Neutrophil (primary cell): ENCODE data around the gene GABRA5.
"Not testable (repeated sequence)": the region's sequence is repeated elsewhere in the genome, so short reads cannot be mapped to it uniquely, and the experiment has no call there.

Source experiments
- H3K27ac ChIP-seq: fragments of 200-600 bp; sonication (generic); 2 replicates; pipeline ENCODE4 v1.5.1; 2016; ENCODE audit warnings: mild to moderate bottlenecking, moderate library complexity
- H3K27me3 ChIP-seq: fragments of 200-600 bp; sonication (generic); 2 replicates; pipeline ENCODE4 v1.6.0; 2016; ENCODE audit warnings: mild to moderate bottlenecking
- H3K36me3 ChIP-seq: fragments of 200-600 bp; sonication (generic); 2 replicates; pipeline ENCODE4 v1.5.1; 2017
- H3K4me1 ChIP-seq, 2 experiments: fragments of 200-600 bp in 1 of 2; sonication (generic) in 1 of 2; 1 replicate in 1 of 2; 2 replicates in 1 of 2; pipeline versions ENCODE4 v1.5.1 to v1.6.1; 2013 to 2016; ENCODE audit warnings: low read depth in 1 of 2, low read length in 1 of 2, mild to moderate bottlenecking in 1 of 2, moderate library complexity in 1 of 2; ENCODE audit not compliant: control insufficient read depth in 1 of 2, insufficient read depth in 1 of 2
- H3K4me3 ChIP-seq, 2 experiments: fragments of 200-600 bp in 1 of 2; sonication (generic) in 1 of 2; 1 replicate in 1 of 2; 2 replicates in 1 of 2; pipeline ENCODE4 v1.5.1; 2013 to 2016; ENCODE audit warnings: low read depth in 1 of 2, low read length in 1 of 2, mild to moderate bottlenecking in 1 of 2, moderate library complexity in 1 of 2
- H3K9me3 ChIP-seq: fragments of 200-600 bp; sonication (generic); 2 replicates; pipeline ENCODE4 v1.5.1; 2016
- CTCF ChIP-seq: fragments of 200-600 bp; sonication (generic); IDR thresholded peaks from 2 replicates; pipeline ENCODE4 v1.5.1; 2016; ENCODE audit warnings: antibody characterized with exemption

GABRA5 gene

GRCh38 chr15:26892182-26892518 is 25.3 kb downstream of the GABRA5 start:
- Histone ChIP-seq H3K9me3 (no peaks in the 10 kb centered on the region), H3K27me3 (peaks cover 29% of the 10 kb centered on the region), H3K27ac (no peak overlapping the region), H3K36me3 (no peaks in the 10 kb centered on the region), H3K4me3 (no peak overlapping the region), H3K4me1 (no peaks in the 10 kb centered on the region)
- TF ChIP-seq CTCF, result no peak

- Histone ChIP-seq H3K9me3 (no peaks in the 10 kb centered on the region), H3K4me3 (no peak overlapping the region), H3K27ac (no peak overlapping the region), H3K27me3 (peaks cover 29% of the 10 kb centered on the region), H3K4me1 (no peaks in the 10 kb centered on the region), H3K36me3 (no peaks in the 10 kb centered on the region)
- no peak for TF ChIP-seq CTCF
Measured at GRCh38 chr15:26892678-26893077, 25.8 kb downstream of the GABRA5 start.

- H3K27ac ChIP-seq, result no peak overlapping the region
- H3K4me3 ChIP-seq, result no peak overlapping the region
- H3K4me1 ChIP-seq, result no peaks in the 10 kb centered on the region
- peaks cover 29% of the 10 kb centered on the region for H3K27me3 ChIP-seq
- no peaks in the 10 kb centered on the region for H3K36me3 ChIP-seq
- H3K9me3 ChIP-seq, result no peaks in the 10 kb centered on the region
- TF ChIP-seq CTCF, result no peak
Measured at GRCh38 chr15:26893351-26894065, 26.6 kb downstream of the GABRA5 start.

- no peaks in the 10 kb centered on the region for H3K9me3 ChIP-seq
- no peak for TF ChIP-seq CTCF
- no peaks in the 10 kb centered on the region for H3K4me1 ChIP-seq
- peaks cover 29% of the 10 kb centered on the region for H3K27me3 ChIP-seq
- H3K27ac ChIP-seq, result no peak overlapping the region
- H3K36me3 ChIP-seq, result no peaks in the 10 kb centered on the region
- H3K4me3 ChIP-seq, result no peak overlapping the region
Measured at GRCh38 chr15:26894181-26894580, 27.3 kb downstream of the GABRA5 start.

GRCh38 chr15:26895346-26895745 is 28.5 kb downstream of the GABRA5 start:
- H3K9me3 ChIP-seq, H3K27ac ChIP-seq, H3K4me3 ChIP-seq, H3K36me3 ChIP-seq, H3K4me1 ChIP-seq: not testable (repeated sequence)
- peaks cover 29% of the 10 kb centered on the region for H3K27me3 ChIP-seq

GRCh38 chr15:26899658-26900057 is 32.8 kb downstream of the GABRA5 start:
- TF ChIP-seq CTCF, result no peak
- Histone ChIP-seq H3K27me3 (no peaks in the 10 kb centered on the region), H3K27ac (no peak overlapping the region), H3K36me3 (no peaks in the 10 kb centered on the region), H3K4me1 (no peaks in the 10 kb centered on the region), H3K9me3 (no peaks in the 10 kb centered on the region), H3K4me3 (no peak overlapping the region)
